ENCODE results near the gene E2F1. TPM values are rescaled to one million over a fixed set of nuclear protein-coding genes. Genes with fewer than 3 reads are reported as not detected.

E2F1 gene
- total RNA-seq, 1 experiment from 2014 or later = 48.7 TPM

DNA sequence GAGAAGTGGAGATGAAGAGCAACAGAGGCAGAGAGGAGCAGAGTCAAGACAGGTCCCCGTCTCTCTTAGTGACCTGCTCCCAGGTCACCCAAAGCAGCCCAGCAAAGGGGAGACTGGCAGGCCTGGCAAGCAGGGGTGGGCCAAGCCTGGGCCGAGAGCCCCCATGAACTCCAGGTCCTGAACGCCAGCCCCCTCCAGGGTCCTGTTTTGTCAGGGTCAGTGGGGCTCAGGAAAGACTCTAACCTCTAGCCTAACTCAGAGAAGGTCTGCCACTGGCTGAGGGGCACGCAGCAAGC is 13.1 kb downstream of the E2F1 start:
- no peak for DNase-seq (ENCODE audit: low read depth)

DNA sequence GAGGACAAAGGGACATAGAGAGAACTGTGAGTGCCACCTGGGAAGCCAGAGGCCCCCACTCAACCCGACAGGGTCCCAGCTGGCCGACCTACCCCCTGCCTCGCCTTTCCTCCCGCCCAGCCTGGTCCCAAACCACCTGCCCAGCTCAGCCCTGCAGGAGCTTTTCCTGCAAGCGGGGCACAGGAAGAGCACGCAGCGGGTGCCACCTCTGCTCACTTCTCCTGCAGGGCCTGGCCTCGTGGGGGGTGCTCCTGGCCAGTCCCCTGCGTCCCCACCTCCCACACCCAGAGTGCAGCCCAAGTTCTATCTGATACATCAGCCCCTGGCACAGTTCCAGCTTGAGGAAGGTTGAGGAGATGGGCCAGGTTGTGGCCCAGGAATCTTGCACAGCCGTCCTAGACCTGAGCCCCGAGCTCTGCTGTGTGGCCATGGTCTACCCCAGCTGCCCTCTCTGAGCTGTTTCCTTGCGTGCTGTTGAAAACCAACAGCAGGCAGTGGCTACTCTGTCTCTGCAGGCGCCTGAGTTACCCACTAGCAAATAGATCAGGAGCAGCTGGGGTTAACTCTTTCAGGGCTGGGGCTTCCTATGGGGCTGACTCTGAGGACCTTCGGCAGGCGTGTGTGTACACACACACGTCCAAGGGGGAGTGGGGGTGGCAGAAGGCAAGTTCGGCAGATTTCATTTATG is 13.6 kb downstream of the E2F1 start:
- DNase-seq (ENCODE audit: low read depth) = no peak

DNA sequence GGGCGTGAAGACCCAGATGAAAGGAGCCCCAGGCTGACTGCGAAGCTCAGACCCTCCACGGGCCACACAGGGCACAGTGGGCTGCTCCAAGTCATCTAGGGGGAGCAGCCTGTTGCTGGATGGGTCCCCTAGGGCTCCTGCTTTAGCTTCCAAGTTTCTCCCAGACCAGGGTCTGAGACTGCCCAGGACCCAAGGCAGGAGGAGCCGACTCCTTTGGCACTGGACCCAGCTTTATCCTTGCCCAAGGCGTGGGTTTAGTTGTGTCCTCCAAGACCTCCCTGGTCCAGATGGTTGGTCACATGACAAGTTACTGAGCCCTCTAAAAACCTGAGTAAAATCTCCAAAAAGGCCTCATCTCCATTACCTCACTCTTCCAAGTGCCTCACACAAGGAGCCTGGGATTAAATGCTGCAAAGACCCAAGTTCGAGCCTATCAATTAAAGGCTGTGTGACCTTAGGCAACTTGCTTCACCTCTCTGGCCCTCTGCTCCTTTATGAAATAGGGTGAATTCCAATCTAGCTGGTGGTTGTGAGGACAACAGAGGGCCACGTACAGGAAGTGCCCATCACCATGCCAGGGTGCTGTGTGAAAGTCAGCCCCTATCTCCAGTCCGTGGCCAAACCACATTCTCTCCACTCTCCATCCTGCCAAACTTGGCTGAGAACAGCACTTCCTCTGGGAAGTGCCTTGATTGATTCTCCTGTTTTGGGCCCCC is 14.5 kb downstream of the E2F1 start:
- DNase-seq (ENCODE audit: low read depth) = no peak

DNA sequence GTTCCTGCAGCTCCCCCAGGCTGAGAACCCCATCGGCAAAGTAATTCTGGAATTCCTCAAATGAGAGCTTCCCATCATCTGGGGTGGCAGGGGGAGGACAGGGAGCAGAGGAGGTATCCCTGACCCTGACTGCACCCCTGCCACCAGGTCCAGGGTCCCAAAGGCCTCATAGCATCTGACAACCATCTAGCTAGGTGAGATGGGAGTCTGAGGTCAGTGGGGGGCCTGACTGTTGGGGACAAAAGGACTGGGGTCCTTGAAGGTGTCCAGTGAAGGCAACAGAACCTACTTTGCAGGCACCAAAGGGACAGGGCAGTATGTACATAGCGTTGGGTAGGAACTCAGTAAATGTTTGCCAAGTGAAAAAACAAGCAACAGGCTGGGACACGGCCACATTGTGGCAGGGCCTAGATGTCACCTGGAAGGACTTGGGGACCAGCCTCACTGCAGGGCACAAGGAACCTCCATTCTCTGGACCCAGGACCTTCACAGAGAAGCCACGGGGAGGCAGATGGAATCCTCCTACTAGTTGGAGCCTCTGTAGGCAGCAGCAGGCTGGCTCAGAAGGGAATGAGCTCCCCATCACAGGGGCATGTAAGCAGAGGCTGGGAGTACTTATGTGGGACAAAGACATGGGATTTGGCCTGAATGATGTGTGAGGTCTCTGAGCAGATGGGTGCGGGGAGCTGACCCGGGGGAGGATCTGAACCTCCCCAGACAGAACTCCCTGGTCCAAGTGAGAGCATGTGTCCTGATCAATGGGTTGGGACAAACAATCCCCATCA is 15.3 kb downstream of the E2F1 start:
- DNase-seq (ENCODE audit: low read depth) = no peak

DNA sequence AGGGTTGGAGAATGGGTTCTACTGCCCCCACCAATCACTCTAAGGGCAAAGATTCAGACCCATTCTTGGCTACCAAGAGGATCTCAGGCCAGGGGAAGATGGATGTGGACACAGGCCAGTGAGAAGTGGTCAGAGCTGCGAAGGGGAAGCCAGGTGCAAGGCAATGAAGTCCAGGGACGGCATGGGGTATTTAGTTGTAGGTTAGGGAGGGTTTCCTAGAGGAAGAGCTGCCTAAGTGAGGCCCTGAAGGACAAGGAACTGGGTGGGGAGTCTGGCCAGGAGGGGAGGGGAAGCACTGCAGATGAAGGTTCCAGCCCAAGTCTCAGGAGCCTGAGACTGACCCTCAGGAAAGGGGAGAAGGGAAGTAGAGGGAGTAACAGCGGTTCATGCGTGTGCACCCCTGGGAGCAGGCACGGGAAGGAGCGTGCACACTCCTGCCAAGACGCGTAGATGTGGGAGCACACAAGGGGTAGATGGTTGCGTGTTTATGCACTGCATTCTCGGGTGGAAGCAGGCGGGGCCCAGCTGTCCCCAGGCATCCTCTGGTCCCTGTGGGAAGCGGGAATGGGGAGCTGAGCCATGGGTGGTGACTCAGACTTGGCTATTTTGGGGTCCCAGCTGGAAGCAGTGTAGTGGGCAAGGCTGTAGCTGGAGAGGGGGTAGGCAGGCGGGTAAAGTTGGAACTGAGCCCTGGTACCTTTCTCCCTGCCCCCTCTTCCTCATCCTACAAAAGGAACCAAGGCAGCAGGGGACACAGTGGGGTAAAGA is 16.1 kb downstream of the E2F1 start:
- DNase-seq (ENCODE audit: low read depth) = no peak

DNA sequence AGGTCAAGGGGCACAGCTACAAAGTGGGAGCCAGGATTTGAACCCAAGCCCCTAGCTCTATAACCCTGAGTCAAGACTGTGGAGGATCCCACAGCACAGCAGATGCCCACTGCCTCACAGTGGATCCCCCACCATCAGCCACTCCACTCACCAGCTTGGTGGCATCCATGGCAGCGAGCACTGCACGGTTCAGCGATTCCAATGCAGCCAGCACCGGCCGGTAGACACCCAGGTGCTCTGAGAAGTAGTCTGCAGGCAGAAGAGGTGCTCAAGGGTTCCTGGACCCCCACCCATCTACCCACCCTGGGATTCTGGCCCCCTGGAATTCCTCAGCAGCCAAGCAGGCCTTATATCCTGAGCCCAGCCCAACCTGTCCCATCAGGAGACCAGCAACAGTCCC is 17.0 kb downstream of the E2F1 start:
- no peak for DNase-seq (ENCODE audit: low read depth)

DNA sequence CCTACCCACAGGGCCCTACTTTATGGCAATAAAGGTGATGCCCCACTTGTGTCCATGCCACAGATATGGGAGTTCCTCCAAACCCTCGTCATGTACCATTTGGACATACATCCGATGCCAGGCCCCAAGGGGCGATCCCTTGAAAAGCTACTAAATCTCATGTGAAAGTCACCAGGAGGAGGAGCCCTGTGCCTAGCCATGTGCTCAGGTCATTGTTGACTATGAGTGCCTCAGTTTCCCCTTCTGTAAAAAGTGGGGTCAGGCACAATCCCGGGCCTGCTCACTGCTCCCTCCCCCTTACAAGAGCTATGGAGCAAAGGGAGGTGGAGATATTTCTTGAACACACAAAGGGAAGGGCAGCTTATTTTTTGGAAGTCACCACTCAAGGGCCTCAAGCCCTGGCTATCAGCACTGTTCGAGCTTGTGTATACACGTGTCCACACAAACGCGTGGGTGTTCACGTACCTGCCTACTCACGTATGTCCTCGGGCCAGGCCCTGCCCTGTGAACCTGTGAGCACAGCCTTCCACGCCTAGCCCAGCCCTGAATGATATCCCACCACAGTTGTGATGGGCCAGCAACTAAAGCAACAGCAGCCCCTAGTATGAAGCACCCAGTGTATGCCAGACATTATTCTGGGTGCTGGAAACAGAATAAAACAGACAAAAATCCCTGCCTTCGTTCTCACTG is 17.6 kb downstream of the E2F1 start:
- DNase-seq (ENCODE audit: low read depth) = no peak

DNA sequence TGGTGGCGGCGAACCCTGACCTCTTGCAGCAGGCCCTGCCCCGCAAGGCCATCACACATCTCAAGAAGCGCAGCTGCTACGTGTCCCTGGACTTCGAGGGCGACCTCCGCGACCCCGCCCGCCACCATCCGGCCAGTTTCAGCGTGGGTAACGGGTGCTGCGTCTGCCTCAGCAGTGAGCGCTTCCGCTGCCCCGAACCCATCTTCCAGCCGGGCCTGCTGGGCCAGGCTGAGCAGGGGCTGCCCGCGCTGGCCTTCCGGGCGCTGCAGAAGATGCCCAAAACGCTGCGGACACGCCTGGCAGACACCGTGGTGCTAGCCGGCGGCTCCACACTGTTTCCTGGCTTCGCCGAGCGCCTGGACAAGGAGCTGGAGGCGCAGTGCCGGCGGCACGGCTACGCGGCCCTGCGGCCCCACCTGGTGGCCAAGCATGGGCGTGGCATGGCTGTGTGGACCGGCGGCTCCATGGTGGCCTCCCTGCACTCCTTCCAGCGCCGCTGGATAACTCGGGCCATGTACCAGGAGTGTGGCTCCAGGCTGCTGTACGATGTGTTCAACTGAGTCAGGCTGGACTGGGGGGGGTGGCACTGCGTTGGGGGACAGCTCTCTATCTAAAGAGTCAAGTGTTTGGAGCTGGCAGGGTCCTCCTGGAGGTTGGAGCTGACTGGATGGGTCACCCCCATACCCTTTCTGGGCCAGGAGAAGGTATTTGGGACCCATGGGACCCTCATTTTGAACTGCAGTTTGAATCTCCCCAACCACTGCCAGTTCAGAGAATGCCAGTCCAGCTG is 18.3 kb downstream of the E2F1 start:
- DNase-seq (ENCODE audit: low read depth) = no peak

DNA sequence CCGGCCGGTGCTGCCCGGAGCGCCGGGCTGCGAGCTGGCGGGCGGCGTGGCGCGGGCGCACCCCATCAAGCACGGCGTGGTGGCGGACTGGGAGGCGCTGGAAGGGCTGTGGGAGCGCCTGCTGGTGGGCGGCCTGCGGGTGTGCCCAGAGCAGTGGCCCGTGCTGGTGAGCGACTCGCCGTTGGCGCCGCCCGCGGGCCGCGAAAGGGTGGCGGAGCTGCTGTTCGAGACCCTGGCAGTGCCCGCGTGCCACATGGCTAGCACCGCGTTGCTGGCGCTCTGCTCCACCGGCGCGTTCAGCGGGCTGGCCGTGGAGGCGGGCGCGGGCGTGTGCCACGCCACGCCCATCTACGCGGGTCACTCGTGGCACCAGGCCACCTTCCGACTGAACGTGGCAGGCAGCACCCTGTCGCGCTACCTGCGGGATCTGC is 18.9 kb downstream of the E2F1 start:
- DNase-seq (ENCODE audit: low read depth) = no peak

DNA sequence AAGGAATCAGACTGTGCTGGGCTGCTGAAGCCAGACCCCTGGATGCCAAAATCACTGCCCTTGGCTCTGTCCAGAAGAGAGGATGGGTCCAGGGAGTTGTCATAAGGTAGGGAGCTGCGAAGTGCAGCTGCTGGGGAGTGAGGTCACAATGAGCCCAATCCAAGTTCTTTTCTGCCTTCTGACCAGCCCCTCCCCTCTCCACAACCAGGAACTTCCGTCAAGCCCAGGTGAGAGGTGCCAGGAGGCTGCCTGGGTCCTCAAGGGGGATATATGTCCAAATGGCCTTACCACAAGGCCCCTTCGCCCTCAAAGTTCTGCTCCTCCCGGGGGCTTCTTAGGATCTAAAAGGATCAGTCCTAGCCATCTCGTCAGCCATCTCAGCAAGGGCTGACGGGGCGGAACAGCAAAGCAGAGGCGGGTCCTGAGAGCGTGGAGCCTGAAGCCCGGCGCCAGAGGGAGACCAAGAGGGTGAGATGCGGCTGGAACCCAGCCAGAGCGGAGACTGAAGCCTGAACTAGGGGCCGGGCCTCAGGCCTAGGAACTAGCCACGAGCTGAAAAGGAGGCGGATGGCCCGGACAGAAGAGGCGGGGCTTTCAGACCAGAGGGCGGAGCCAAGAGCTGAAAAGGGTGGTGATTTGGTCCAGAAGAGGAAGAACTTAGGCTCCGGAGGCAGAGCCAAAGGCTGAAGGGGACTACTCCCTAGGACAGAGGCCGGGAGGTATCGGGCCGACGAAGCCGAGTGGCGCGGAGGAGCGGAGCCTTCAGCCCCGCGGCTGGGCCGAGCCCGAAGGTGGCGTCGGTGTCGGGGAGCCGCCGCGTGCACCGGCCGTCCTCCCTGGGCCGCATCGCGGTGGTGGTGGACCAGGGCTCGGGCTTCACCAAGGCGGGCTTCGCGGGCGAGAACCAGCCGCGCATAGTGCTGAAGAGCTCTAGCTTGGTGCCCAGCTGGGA is 19.6 kb downstream of the E2F1 start, which contains the start of gene ACTL10:
Gene ACTL10, plus strand, starts transcription at position 651 of the 952 bp plus-strand sequence. CDS start 555 bp downstream, outside the sequence.
- no peak for DNase-seq (ENCODE audit: low read depth)

DNA sequence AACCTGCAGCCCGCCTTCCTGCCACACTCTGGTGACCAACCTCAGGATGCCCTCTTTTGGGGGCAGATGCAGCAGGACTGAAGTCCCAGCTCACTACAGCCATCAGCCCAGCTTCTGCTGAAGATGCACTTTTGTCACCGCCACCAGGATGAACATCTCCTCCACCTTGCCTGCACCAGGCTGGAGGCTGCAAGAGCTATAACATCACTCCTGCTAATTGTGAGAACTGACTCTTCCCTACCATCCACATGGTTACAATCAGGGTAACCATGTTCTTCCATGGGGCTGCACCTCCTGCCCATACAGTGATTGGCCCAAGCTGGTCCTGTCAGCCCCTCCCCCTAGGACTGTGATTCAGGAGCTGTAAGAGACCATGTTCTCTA is 21.4 kb downstream of the E2F1 start:
- no peak for DNase-seq (ENCODE audit: low read depth)

DNA sequence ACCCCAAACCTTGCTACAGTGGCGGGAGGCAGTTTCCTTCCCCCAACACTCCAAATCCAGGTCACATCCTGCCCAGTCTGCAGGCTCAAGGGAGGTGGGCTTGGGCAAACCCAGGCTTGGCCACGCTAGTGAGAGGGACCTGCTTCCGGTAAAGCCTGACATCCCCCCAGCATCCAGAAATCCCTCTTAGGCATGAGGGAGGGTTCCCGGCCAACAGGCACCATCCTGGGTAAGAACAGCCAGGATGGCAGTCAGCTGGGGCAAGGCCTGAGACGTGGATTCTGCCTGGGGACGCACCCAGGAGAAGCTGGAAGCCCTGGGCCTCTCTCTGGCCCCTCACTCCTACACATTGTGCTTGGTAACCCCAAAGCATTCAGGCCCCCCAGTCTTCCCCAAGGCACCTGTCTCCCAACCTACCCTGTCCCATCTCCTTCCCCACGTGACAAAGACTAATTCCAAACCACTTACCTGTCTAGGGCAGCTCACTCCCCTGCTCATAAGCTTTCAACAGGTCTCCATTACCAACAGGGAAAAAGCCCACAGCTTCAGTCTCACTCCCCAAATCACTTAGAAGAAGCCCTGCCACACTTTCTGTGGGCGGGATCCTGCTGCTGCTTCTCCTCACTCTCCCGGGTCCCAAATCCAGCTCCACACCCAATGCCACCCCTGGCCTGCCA is 22.0 kb downstream of the E2F1 start:
- no peak for DNase-seq (ENCODE audit: low read depth)

DNA sequence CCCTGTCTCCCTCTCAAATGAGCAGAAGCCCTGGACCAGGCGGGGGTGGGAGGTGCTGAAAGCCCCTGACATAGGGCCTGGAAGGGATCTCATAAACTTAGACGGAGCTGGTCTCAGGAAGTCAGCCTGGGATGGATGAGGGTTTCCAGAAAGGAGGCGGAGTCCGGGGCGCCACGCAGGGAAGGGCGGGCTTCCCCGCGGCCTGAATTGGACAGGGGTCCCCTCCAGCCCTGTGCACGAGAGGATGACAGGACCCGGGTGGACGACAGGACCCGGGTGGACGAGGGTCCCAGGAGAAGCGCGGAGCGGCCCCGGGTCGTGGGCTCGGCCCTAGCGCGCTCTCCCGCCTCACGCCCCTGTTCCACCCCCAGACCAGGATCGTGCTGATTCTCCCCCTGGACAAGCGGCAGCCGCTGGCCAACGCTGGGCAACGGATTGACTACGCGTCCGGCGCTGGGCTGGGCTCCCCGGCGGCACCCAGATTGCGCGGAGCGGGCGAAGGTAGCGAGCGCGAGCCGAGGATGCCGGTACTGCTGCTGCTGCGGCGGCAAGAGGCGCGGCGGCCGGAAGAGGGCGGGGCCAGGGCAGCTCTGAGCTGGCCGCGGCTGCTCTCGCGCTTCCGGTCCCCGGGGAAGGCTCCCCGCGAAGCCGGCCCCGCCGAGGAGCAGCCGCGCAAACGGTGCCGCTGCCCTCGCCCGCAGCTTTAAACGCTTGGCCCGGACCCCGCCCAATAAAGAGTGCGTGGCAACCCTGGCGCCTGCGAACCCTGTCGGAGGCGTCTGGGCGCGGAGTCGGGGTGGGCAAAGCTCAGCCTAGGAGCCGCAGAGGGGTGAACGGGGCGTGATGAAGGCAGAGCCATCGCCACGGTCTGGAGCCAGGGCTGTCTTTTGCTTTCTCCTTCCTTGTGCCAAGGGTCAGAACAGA is 22.8 kb downstream of the E2F1 start:
- DNase-seq (ENCODE audit: low read depth) = peak; percentile 65

DNA sequence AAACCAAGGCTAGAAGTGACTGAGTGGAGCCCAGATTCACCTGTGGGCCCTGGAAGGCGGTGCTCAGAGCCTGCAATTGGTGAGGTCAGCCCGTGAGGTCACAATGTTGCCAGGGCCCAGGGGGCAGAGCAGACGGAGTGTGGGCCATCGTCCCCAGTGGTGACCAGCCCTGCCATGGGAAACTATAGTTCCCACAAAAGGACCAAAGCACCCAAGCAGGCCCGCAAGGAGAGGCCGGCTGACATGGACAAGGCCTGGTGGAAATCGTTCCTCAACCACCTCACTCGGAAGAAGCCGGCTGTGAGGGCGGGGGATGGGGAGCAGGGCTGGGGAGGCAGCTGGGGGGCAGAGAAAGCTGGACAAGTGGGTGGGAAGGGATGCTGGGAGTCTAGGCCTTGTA is 24.0 kb downstream of the E2F1 start, which contains the start of gene C20orf144:
Gene C20orf144, plus strand, starts transcription at position 156 of the 400 bp plus-strand sequence. Its CDS starts 19 bp downstream, at position 175.
- DNase-seq (ENCODE audit: low read depth) = no peak

DNA sequence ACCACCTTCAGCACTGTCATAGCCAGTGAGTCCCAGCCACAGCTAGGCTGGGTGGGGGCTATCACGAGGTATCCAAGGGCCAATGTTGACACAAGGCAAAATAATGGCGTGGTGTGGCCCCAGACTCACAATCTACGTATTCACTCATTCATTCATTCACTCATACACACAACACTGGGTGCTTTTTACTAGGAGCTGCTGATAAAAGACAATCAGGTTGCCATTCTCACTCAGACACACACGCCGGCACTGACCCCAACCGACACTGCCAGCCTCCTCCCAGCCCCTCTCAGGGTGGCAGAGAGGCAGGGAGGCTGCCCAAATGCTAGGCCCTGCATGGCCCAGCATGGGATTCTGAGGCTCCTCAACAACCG is 25.5 kb downstream of the E2F1 start:
- no peak for DNase-seq (ENCODE audit: low read depth)

DNA sequence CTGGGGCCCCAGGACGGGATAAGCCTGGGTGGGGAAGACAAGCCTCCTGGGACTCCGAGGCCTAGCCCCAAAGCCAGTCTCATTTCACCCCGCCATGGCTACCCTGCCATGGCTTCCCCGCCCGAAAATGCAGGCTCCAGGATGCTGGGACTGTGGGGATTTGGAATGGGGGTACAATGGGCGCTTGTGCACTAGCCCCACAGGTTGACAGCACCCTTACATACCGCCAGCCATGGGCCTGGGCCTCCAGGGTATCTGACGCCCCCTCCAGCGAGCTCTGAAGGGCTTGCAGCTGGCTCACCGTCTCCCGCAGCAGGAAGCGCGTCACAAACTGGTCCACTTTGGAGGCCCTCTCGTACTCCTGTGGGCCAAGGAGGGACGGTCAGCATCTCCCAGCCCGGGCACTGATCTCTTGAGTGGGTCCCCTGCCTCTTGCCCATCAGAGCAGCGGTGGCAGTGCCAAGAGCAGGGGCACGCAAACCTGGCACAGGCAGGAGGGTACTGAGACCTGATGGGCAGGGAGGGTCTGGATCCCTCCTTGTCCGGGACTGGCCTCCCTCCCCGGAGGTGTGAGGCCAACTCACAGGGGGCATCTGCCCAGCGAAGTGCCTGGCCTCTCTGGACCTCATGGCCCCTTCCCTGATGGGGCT is 26.0 kb downstream of the E2F1 start:
- DNase-seq (ENCODE audit: low read depth) = no peak

All from HT1080 (cell line).